WTC11 (cell line): Measurements from ENCODE around the gene PDE8A.

Experiments used
- FOXP4 ChIP-seq: sonication (generic); formaldehyde crosslinking; IDR thresholded peaks from 2 replicates; pipeline ENCODE4 v1.8.0; 2022; ENCODE audit warnings: mild to moderate bottlenecking, missing genetic modification reagents
- SP1 ChIP-seq: sonication (generic); formaldehyde crosslinking; conservative IDR thresholded peaks from 2 replicates; pipeline ENCODE4 v1.8.1; 2022; ENCODE audit warnings: missing genetic modification reagents
- USF1 ChIP-seq: sonication (generic); formaldehyde crosslinking; IDR thresholded peaks from 2 replicates; pipeline ENCODE4 v1.8.0; 2022; ENCODE audit warnings: mild to moderate bottlenecking, missing genetic modification reagents
- ZBTB43 ChIP-seq: sonication (generic); formaldehyde crosslinking; IDR thresholded peaks from 2 replicates; pipeline ENCODE4 v1.8.1; 2023; ENCODE audit warnings: mild to moderate bottlenecking, missing genetic modification reagents
- ZNF232 ChIP-seq: sonication (generic); formaldehyde crosslinking; IDR thresholded peaks from 2 replicates; pipeline ENCODE4 v1.8.0; 2022; ENCODE audit warnings: mild to moderate bottlenecking, missing genetic modification reagents
- TF ChIP-seq, protein P1 (sequence below): sonication (generic); formaldehyde crosslinking; IDR thresholded peaks from 2 replicates; pipeline ENCODE4 v1.8.1; 2022; ENCODE audit warnings: mild to moderate bottlenecking, missing genetic modification reagents, moderate library complexity, borderline replicate concordance
- TF ChIP-seq, protein P2 (sequence below): fragments of 200-600 bp; IDR thresholded peaks from 2 replicates; pipeline ENCODE4 v1.8.0; 2022; ENCODE audit warnings: antibody characterized with exemption

- no peak for TF ChIP-seq SP1 (CRISPR knock-in tag)
- TF ChIP-seq, protein P1, sequence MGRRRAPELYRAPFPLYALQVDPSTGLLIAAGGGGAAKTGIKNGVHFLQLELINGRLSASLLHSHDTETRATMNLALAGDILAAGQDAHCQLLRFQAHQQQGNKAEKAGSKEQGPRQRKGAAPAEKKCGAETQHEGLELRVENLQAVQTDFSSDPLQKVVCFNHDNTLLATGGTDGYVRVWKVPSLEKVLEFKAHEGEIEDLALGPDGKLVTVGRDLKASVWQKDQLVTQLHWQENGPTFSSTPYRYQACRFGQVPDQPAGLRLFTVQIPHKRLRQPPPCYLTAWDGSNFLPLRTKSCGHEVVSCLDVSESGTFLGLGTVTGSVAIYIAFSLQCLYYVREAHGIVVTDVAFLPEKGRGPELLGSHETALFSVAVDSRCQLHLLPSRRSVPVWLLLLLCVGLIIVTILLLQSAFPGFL: no peak
- TF ChIP-seq ZBTB43 (CRISPR knock-in tag): no peak
- TF ChIP-seq ZNF232 (CRISPR knock-in tag): no peak
- TF ChIP-seq, protein P2, sequence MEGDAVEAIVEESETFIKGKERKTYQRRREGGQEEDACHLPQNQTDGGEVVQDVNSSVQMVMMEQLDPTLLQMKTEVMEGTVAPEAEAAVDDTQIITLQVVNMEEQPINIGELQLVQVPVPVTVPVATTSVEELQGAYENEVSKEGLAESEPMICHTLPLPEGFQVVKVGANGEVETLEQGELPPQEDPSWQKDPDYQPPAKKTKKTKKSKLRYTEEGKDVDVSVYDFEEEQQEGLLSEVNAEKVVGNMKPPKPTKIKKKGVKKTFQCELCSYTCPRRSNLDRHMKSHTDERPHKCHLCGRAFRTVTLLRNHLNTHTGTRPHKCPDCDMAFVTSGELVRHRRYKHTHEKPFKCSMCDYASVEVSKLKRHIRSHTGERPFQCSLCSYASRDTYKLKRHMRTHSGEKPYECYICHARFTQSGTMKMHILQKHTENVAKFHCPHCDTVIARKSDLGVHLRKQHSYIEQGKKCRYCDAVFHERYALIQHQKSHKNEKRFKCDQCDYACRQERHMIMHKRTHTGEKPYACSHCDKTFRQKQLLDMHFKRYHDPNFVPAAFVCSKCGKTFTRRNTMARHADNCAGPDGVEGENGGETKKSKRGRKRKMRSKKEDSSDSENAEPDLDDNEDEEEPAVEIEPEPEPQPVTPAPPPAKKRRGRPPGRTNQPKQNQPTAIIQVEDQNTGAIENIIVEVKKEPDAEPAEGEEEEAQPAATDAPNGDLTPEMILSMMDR: no peak
- TF ChIP-seq FOXP4 (CRISPR knock-in tag): no peak
- no peak for TF ChIP-seq USF1 (CRISPR knock-in tag)
Measured at GRCh38 chr15:85150130-85150480, 168.4 kb downstream of the PDE8A start.
